GM21825 (cell line): ENCODE results near the gene ADAMTS12.

Source experiments
- ATAC-seq: cut with Tn5 transposase; IDR thresholded peaks from one replicate; pipeline ENCODE4 v1.9.1; 2021; ENCODE audit warnings: mild to moderate bottlenecking, moderate library complexity; ENCODE audit not compliant: unreplicated experiment

Gene ADAMTS12

DNA sequence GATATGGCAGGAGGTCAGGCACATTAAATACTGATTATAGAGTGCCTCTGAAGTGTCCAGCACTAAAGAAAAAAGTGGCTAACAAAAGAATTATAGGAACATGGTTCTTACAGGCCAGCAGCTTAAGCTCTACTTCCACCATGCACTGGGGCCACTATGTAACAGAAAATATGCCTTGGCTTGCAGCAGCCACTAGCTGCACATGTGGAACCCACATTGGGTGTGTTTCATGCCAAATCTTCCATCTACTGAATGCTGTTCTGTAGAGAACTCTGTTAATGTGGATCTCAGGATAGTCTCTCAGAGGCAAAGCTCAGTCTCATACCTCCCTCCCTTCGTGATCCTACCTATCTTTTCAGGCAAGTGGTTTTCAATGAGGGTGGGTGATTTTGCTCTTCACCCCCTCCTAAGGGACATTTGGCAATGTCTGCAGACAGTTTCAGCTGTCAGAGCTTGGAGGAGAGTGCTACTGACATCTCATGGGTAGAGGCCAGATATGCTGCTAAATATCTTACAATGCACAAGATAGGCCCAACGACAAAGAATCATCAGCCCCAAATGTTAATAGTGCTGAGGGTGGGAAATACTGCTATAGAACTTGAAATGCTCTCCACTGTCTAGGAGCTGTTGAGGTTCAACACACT is 232.1 kb downstream of the ADAMTS12 start:
- ATAC-seq, result no peak

DNA sequence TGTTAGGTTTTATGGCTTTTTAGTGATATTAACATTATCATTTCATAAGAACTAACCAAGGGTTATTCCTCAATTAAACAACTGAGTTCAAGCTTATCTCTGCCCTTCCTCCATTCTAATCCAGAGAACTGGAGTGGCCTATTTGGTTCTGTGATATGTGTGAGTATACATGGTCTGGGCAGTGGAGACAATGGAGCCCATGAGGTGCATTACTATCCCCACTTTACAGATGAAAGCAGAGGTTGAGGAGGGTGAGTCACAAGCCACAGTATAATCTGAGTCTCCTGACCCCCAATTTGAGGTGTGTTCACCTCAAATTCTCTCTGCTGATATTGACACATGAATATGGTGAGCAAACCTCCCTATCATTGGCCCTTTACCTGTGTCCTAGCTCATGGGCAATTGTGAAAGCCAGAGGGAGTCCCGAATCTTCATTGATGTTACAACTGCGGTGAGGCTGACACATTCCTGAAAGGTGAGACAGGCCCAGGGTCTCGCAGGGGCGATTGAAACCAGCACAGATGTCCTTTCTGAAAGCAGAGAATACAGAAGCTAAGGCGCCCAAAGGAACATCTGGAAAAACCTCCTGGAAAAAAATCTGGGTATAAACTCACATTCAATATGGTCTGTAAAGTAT is 233.9 kb downstream of the ADAMTS12 start:
- ATAC-seq, result no peak

DNA sequence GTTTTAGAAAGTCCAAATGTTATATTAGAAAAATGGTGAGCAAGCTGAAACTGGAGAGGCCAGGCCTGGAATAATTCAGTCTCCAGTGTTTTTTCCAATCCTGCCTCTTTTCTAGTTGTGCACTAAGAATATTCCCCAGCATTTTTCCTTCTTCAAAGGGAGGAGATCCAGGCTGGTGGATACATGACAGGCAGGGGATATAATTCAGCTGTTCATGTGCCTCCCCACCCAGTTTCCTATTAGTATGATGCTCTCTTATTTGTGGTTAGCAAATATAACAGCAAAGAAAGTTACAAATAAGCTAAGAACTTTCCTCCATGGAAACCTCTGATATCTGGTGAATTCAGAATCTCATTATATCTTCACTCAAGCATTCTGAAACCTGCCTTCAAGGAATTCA is 234.6 kb downstream of the ADAMTS12 start:
- ATAC-seq, result no peak

DNA sequence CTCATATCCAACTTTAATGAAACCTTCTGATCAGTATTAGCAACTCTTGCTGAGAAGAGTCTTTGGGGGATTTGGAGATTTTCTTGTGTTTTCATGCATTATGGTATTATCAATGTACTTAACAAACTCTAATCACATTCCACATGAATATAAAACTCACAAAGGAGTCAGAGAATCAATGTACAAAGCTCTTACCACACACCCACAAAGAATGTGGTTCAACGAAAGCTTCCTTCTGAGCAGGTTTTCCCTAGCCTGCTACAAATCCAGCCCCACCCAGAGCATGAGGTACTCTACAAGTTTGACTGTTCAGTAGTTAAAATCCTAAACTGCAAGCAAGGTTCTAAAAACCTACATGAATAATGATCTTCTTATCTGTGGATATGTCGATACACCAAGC is 240.9 kb downstream of the ADAMTS12 start:
- no peak for ATAC-seq

DNA sequence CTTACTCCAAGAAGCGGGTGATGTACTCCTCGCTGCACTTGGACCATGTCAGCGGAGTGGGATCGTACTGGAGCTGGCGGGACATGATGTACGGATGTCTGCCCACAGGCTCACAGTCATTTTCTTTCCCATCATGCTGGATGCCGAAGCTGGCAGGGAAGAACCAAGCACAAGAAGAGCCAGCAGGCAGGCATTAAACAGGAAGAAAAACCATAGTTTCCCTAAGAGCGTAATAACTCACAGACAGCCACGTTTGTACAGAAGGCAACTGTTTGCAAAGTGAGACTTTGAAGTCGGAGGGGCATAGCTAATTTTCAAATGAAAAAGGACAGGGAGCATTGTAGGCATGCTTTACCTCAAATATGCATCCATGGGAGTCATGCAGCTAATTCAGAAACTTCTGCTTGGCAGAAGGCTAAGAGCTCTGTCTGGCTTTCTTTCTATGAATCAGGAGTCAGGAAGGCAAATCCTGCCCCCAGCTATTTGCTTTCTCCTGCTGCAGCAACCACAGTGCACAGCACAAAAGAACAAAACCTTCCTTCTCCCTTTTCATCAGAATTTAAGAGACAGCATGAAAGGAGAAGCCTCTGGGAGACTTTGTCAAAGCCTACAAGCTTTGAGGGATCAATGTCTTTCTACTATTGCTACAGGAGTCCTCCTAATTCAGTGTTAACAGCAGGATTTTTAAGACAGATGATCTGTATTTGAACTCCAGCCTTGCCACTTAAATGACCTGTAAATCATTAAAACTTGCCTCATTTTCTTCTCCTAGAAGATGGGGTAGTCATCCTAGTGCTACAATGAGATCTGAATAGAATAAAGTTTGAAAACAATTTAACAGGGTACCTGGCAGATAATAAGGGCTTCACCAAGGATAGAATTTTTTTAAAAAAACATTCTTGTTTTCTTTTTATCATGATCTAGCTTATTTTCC is 242.0 kb downstream of the ADAMTS12 start:
- no peak for ATAC-seq

DNA sequence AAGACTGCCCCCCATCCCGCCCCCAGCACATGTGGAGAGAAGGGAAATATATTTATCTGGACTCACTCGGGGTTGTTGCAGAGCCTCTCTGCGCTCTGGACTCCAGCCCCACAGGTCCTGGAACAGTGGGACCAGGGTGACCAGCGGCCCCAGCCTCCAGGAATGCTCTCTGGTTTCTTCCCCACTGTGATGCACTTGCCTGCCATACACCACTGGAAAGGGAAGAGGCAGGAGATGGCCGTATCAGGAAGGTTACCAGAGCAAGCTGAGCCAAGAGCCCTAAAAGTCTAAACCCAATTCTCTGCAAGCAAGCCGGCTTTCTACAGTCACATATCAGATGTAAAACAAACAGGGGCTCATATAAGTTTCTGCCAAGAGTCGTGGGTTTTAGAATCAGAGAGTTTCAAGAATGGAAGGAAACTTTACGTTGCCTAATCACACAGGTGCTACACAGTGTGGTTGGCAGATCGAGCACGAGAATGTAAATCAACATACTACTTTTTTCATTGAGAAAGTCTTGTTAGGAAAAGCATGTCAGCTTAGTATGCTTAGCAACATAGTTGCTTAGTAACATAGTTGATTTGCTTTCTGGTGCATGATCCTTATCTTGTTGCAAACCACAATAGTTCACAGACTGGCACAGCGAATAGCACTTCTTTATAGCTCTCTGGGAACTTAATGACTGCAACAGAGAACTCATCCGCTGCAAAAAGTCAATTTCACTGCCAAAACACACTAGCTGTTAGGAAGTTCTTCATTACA is 249.9 kb downstream of the ADAMTS12 start:
- no peak for ATAC-seq

DNA sequence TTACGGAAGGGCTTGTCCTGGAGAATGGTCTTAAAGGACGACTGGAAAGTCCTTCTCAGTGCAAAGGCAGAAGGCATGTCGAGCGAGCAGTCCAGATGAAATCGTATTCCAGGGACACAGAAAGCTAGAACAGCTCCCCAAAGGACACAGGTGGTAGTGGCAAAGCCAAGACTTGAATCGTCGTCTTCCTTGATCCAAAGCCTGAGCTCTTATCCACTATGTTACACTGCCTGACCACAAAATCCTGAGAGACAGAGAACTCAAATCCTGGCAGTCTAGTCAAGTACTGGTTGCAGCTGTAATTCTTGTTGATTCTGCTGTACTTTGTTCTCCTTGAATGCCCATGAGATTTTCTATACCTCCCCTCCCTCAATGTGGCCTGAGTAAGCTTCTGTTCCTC is 252.3 kb downstream of the ADAMTS12 start:
- no peak for ATAC-seq

DNA sequence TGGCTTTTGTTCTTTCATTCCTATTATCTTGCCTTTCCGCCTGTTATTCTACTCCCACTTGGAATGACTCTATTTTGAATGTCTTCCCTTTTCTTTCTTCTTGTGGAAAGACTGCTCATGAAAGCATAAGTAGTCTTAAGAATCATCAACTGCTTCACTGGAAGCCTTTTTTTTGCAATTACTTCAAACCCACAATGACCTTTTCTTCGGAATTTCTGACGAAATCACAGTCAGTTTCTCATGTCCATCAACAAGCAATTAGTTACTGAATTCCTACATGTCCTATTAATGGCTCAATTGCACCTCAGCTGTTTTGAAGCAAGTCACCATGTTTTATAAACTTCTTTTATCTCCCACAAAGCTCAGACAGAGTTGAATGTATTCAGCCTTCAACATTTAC is 254.8 kb downstream of the ADAMTS12 start:
- no peak for ATAC-seq

DNA sequence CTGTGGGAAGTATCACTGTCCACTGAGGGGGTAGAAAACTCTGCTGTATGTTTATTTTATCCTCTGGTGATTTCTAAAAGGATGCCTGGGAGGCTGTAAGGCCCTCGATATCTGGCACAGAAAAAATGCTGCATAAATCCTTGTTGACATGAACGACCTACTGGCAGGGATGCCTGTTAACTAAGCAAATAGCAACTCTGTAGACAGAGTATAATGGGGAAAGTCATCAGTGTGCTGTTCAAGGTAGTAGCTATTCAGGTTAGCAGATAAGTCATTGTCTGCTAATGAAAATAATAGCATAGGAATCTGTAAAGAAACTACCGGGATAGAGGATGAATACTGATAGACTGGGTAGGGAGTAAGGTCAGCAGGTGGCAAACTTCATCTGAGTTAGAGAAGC is 256.2 kb downstream of the ADAMTS12 start:
- no peak for ATAC-seq

DNA sequence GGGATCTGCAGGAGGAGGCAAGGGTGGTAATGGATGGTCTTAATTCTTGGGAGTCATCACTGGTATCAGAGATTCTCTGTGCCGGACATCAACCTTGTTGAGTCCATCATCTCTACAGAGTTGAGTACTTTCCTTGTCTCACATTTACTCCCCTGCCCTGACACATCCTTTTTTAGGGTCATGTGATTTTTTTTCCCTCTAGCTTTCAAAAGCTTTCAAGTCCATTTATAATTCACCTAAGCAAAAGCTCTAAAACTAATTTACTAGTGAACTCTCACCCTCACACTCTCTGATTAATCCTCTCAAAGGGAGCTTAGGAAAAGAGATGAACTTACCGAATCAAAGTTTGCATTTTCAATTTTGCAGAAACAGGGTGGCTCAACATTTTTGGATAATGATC is 258.1 kb downstream of the ADAMTS12 start:
- no peak for ATAC-seq

DNA sequence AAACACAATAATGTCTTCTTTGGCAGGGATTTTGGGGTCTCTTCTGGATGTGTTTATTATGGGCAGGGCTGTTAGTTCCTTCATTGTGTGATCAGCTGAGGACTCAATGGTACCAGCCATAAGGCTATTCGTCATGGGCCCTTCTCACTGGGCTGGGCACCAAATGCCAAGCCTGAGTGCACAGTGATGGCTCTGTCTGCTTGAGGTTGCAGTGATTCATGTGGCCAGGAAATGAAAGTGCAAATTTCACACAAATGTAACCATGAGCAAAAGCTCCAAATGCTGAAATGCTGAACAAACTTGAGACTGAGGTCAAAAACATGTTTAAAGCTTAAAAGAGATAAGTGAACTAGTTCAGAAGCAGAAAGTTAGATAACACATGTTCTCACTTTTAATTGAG is 260.0 kb downstream of the ADAMTS12 start:
- peak; percentile 93 for ATAC-seq

DNA sequence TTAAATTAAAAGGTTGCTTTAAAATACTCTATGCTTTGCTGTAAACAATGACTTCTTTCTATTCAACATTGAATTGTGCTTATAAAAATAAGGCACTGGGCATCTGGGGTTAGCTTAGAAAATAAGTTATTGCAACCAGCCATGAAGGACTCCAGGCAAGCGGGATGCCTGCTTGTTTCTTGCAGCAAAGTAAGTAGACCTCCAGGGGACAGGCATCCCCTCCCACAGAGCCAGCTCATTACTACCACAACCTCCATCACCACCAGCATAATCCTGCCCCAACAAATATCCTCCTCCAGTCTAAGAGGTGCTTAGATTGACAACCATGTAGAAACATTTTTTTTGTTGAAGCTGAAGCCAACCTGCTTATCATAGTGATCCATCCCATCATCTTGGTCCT is 260.7 kb downstream of the ADAMTS12 start:
- no peak for ATAC-seq

DNA sequence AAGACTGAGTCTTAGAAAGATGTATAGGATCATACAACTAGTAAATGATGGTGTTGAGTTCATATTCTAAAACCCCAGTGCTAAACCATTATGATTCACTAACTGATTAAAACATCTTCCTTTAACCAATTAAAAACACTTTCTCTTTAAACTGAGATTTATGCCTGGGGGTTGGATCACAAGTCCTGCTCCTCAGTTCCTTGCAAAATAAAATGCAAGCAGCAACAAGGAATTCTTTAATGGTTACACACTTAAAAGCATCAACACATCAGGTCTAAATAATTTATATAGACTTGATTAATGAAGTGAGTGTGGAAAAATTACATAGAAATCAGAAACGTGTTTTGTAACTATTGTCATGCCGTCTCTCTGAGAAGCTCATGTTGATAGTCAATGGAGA is 261.8 kb downstream of the ADAMTS12 start:
- ATAC-seq, result no peak

DNA sequence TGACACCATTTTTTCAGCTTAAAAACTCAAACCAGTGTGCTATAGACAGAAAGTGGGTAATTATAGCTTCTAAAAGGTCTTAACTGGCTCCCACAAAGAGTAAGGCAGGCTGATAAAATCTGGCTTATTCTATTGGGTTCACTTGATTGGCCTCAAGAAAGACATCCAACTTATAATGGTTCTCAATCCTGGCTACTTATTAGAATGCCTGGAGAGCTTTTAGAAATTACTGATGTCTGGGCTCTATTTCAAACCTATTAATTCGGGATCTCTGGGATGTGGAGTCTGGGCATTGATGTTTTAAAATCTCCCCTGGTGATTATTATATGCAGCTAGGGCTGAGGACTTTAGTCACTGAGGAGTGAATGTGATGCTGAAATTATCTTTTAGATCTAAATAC is 263.0 kb downstream of the ADAMTS12 start:
- ATAC-seq, result no peak

DNA sequence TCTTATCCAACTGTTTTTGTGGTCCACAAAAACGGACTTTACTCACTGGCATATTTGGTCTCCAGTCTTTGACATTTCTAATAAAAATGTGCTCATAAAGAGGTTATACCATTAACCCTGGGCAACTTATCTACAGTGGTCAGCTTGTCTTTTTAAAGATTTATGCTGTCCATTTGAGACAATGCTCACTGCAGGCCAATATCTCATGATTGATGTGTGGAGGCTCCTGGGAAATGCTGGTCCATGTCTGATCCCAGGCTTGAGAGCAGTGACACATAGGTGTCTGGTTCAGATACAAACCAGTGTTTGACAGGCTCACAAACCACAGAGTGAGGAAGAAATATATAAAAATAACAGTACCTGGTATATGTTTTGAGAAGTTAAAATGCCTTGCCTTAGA is 270.3 kb downstream of the ADAMTS12 start:
- ATAC-seq, result no peak

DNA sequence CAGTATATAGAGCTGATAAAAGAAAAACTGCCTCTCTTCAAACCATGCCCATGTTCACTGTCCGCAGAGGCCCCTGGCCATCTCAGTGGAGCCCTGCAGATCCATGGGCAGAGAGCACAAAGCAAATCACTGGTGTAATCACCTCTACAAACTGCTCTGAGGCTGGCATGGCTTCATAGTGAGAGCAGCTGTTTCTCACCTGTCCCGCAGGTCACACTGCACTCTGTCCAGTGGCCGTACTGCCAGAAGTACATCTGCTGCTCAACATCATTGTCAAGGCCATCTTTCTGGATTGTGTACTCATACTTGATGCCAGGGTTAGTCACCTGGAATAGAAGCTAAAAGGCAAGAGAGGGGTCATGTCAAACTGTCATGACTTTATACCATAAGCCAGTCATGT is 277.8 kb downstream of the ADAMTS12 start:
- no peak for ATAC-seq

DNA sequence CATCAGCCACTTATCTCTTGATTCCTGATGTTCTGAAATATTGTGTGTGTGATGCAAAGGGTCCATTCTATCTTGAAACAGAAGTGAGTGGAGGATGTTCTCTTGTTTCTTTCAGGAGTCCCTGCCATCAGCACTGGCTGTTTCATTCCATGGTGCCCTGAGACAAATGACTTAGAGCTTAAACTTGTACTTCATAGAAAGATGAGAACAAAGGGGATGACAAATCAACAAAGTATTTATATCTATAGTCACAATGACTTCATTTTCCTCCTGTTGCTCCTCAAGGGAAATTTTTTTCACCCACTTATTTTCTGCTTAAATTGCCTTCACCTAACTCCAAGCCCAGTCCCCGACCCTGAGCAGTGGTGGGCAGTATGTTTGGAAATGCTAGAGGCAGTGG is 279.4 kb downstream of the ADAMTS12 start:
- no peak for ATAC-seq

DNA sequence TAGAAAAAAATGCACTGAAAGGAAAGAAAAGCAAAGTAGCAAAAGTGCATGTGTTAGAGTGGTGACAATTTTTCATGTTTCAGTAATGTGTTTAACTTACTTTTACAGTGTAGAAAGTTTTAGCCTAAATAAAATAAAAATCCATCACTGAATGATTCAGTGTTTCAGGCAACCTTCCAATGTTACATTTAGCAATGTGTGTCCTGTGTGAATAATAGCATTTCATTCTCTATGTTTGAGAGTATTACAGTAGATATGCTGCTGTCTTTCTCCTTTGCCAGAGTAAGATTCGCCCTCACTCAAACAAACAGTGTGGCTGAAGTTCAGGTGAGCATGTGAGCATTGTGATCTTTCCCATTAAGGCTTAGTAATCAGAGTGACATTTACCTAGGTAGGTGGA is 279.9 kb downstream of the ADAMTS12 start:
- no peak for ATAC-seq

DNA sequence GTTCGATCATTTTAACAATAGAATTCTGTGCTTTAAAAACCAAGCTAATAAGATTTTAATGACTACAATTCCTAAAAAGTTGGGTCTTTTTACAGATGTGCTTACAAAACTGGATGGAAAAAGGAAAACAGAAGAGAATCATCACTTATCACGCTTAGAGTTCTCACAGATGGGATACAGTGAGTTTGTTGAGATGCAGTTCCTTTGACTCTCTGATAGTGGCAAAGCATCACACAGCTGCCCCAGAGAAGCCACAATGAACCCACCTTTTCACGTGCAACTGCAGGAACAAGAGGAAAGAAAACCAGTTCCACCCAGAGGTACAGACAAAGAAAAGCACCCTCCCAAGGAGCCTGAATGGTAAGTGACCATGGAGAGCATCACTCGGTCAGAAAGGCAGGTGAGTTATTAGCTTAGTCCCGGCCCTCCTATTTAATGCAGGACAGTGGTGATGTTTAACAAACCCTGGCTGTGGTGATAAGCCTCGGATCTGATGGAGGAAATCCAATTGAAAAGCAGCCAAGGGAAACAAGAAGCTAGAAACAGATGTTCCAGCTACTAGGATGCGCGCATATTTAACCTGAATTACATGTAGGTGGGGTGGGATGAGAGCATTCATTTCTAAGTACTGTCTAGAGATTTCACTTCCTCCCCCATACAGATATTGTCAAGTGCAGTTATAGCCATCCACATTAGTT is 283.3 kb downstream of the ADAMTS12 start:
- ATAC-seq, result no peak

DNA sequence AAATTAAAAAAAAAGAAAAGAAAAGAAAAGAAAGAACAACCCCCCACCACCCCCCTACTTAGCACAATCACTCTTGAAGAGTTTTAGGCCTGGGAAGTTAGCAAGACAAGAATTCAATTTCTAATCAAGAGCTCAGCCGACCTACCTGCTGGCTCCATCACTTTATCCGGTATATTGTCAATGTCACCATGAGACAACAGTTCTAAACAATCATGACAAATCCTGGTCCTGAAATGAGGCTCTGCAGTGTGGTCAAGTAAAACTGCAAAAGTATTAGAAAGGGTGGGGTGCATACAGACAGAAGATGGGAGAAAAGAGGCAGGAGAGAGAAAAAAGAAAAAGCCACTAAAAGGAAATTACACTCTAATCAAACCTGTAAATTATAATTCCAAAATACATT is 287.3 kb downstream of the ADAMTS12 start:
- no peak for ATAC-seq

DNA sequence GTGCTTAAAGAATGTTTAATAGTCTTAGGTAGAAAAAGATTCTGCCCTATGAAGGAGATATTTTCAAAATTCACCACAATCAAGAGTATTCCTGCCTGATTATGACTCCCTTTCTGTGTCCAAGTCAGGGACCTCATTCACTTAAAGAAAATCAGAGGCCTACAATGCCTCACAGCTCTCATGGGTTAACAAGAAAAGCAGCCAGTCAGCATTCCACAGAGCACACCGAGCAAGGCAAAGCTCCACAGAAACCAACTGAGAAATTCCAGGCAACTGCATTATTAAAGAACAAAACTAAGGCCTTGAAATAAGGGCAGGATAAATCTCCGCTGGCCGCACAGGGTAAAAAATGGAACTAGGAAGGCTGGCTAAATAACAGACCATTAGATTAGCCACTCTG is 289.9 kb downstream of the ADAMTS12 start:
- no peak for ATAC-seq
